ENCODE measurements around the gene PAX5. TPM values are rescaled to one million over a fixed set of nuclear protein-coding genes. Genes with fewer than 3 reads are reported as not detected.

The PAX5 gene
- total RNA-seq, 1 experiment from 2014 or later = 6.6 TPM

GRCh38 chr9:36855448-36856315 is 178.4 kb downstream of the PAX5 start (continued):
- TF ChIP-seq PREB (CRISPR knock-in tag; IDR thresholded peaks at IDR 0.05; ENCODE audit: borderline replicate concordance) (no peak), ZNF317 (CRISPR knock-in tag; IDR thresholded peaks at IDR 0.05; ENCODE audit: borderline replicate concordance, low read depth) (no peak)

- no peak overlapping the region for H3K4me3 Mint-ChIP-seq
- H3K9me3 Mint-ChIP-seq = no peaks in the 10 kb centered on the region
- POLR2A ChIA-PET = no interaction called here
- no peaks in the 10 kb centered on the region for H3K36me3 Mint-ChIP-seq
- DNase-seq (ENCODE audit: low spot score) = no peak
- ATAC-seq = no peak
- no peaks in the 10 kb centered on the region; the same call in 1 of the 2 replicates for H3K27me3 Mint-ChIP-seq (ENCODE audit: low read depth)
- no peak overlapping the region for H3K27ac Mint-ChIP-seq
- TF ChIP-seq SMAD4 (CRISPR knock-in tag; IDR thresholded peaks at IDR 0.05) (no peak), MLX (CRISPR knock-in tag; IDR thresholded peaks at IDR 0.05) (no peak), PREB (CRISPR knock-in tag; IDR thresholded peaks at IDR 0.05; ENCODE audit: borderline replicate concordance) (no peak), ATF2 (CRISPR knock-in tag; IDR thresholded peaks at IDR 0.05; ENCODE audit: borderline replicate concordance, low read depth) (no peak), E2F5 (CRISPR knock-in tag; IDR thresholded peaks at IDR 0.05) (no peak), OVOL2 (CRISPR knock-in tag; IDR thresholded peaks at IDR 0.05; ENCODE audit: borderline replicate concordance) (no peak), EMX1 (CRISPR knock-in tag; IDR thresholded peaks at IDR 0.05) (no peak), FOXJ3 (CRISPR knock-in tag; IDR thresholded peaks at IDR 0.05; ENCODE audit: borderline replicate concordance) (no peak), ZMAT4 (CRISPR knock-in tag; IDR thresholded peaks at IDR 0.05) (no peak), GTF2I (CRISPR knock-in tag; conservative IDR thresholded peaks at IDR 0.05) (no peak), IRF2 (CRISPR knock-in tag; IDR thresholded peaks at IDR 0.05; ENCODE audit: borderline replicate concordance, low read depth) (no peak), CDX4 (CRISPR knock-in tag; IDR thresholded peaks at IDR 0.05; ENCODE audit: borderline replicate concordance) (no peak), GABPB1 (CRISPR knock-in tag; IDR thresholded peaks at IDR 0.05) (no peak), CBFB (CRISPR knock-in tag; IDR thresholded peaks at IDR 0.05; ENCODE audit: low read depth) (no peak), USF1 (CRISPR knock-in tag; IDR thresholded peaks at IDR 0.05) (no peak)
- TF ChIP-seq, protein P1, sequence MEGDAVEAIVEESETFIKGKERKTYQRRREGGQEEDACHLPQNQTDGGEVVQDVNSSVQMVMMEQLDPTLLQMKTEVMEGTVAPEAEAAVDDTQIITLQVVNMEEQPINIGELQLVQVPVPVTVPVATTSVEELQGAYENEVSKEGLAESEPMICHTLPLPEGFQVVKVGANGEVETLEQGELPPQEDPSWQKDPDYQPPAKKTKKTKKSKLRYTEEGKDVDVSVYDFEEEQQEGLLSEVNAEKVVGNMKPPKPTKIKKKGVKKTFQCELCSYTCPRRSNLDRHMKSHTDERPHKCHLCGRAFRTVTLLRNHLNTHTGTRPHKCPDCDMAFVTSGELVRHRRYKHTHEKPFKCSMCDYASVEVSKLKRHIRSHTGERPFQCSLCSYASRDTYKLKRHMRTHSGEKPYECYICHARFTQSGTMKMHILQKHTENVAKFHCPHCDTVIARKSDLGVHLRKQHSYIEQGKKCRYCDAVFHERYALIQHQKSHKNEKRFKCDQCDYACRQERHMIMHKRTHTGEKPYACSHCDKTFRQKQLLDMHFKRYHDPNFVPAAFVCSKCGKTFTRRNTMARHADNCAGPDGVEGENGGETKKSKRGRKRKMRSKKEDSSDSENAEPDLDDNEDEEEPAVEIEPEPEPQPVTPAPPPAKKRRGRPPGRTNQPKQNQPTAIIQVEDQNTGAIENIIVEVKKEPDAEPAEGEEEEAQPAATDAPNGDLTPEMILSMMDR (IDR thresholded peaks at IDR 0.05) = no peak
- TF ChIP-seq, protein P2, sequence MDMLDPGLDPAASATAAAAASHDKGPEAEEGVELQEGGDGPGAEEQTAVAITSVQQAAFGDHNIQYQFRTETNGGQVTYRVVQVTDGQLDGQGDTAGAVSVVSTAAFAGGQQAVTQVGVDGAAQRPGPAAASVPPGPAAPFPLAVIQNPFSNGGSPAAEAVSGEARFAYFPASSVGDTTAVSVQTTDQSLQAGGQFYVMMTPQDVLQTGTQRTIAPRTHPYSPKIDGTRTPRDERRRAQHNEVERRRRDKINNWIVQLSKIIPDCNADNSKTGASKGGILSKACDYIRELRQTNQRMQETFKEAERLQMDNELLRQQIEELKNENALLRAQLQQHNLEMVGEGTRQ (CRISPR knock-in tag; IDR thresholded peaks at IDR 0.05) = no peak
- TF ChIP-seq, protein P3, sequence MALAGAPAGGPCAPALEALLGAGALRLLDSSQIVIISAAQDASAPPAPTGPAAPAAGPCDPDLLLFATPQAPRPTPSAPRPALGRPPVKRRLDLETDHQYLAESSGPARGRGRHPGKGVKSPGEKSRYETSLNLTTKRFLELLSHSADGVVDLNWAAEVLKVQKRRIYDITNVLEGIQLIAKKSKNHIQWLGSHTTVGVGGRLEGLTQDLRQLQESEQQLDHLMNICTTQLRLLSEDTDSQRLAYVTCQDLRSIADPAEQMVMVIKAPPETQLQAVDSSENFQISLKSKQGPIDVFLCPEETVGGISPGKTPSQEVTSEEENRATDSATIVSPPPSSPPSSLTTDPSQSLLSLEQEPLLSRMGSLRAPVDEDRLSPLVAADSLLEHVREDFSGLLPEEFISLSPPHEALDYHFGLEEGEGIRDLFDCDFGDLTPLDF (CRISPR knock-in tag; IDR thresholded peaks at IDR 0.05) = no peak
- TF ChIP-seq, protein P4, sequence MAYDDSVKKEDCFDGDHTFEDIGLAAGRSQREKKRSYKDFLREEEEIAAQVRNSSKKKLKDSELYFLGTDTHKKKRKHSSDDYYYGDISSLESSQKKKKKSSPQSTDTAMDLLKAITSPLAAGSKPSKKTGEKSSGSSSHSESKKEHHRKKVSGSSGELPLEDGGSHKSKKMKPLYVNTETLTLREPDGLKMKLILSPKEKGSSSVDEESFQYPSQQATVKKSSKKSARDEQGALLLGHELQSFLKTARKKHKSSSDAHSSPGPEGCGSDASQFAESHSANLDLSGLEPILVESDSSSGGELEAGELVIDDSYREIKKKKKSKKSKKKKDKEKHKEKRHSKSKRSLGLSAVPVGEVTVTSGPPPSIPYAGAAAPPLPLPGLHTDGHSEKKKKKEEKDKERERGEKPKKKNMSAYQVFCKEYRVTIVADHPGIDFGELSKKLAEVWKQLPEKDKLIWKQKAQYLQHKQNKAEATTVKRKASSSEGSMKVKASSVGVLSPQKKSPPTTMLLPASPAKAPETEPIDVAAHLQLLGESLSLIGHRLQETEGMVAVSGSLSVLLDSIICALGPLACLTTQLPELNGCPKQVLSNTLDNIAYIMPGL (CRISPR knock-in tag; IDR thresholded peaks at IDR 0.05) = no peak
- CTCF ChIA-PET = interaction anchor here (1.1 to 4.7 kb wide), 19 partner anchors 14 to 569 kb away, joined by 3 to 27 read pairs (median 7); no protein-coding TSS in a partner anchor
- H3K4me1 Mint-ChIP-seq = peaks cover 37% of the 10 kb centered on the region
Measured at GRCh38 chr9:36854751-36855150, 179.3 kb downstream of the PAX5 start.

All from WTC11 (cell line).